ENCODE results near the gene AUTS2.

The AUTS2 gene

GRCh38 chr7:69962186-69963065 is 364.2 kb downstream of the AUTS2 start:
- DNase-seq (ENCODE audit: low read depth, low spot score): no peak
- CTCF ChIA-PET: interaction anchor here (1.0 to 1.2 kb wide), 2 partner anchors 78 to 80 kb away, joined by 3 to 4 read pairs; no protein-coding TSS in a partner anchor
- H3K4me3 ChIP-seq (ENCODE audit: low read depth, low read length): no peak overlapping the region
- POLR2A ChIA-PET: no interaction called here
- no peak for TF ChIP-seq CTCF (IDR thresholded peaks at IDR 0.05; ENCODE audit: insufficient read depth, low read length, missing control alignments)

GRCh38 chr7:69963393-69963792 is 365.1 kb downstream of the AUTS2 start:
- ChIA-PET CTCF (interaction anchor here (0.6 to 1.3 kb wide), 3 partner anchors 12 to 1769 kb away, joined by 3 to 4 read pairs (median 3); no protein-coding TSS in a partner anchor), POLR2A (no interaction called here)

GRCh38 chr7:69966766-69967591 is 368.7 kb downstream of the AUTS2 start:
- ChIA-PET POLR2A (no interaction called here), CTCF (interaction anchor here (0.9 to 1.6 kb wide), 2 partner anchors 8 to 76 kb away, joined by 4 to 5 read pairs; no protein-coding TSS in a partner anchor)
- TF ChIP-seq CTCF (IDR thresholded peaks at IDR 0.05; ENCODE audit: insufficient read depth, low read length, missing control alignments): no peak
- H3K4me3 ChIP-seq (ENCODE audit: low read depth, low read length): no peak overlapping the region
- no peak for DNase-seq (ENCODE audit: low read depth, low spot score)

More at GRCh38 chr7:69963393-69963792, 365.1 kb downstream of the AUTS2 start:
- no peak for TF ChIP-seq CTCF (IDR thresholded peaks at IDR 0.05; ENCODE audit: insufficient read depth, low read length, missing control alignments)
- DNase-seq (ENCODE audit: low read depth, low spot score): no peak
- no peak overlapping the region for H3K4me3 ChIP-seq (ENCODE audit: low read depth, low read length)

- DNase-seq (ENCODE audit: low read depth, low spot score): no peak
- ChIA-PET CTCF (no interaction called here), POLR2A (no interaction called here)
- H3K4me3 ChIP-seq (ENCODE audit: low read depth, low read length): no peak overlapping the region
- no peak for TF ChIP-seq CTCF (IDR thresholded peaks at IDR 0.05; ENCODE audit: insufficient read depth, low read length, missing control alignments)
Measured at GRCh38 chr7:69967689-69968450, 369.6 kb downstream of the AUTS2 start.

GRCh38 chr7:69968969-69969556 is 370.8 kb downstream of the AUTS2 start:
- no peak for DNase-seq (ENCODE audit: low read depth, low spot score)
- POLR2A ChIA-PET: no interaction called here
- no peak for TF ChIP-seq CTCF (IDR thresholded peaks at IDR 0.05; ENCODE audit: insufficient read depth, low read length, missing control alignments)
- CTCF ChIA-PET: no interaction called here
- no peak overlapping the region for H3K4me3 ChIP-seq (ENCODE audit: low read depth, low read length)
